HG03064 (cell line): ENCODE measurements around the gene GRXCR2.
"Not testable (repeated sequence)": the region's sequence is repeated elsewhere in the genome, so short reads cannot be mapped to it uniquely, and the experiment has no call there.

Source experiments
- ATAC-seq: cut with Tn5 transposase; IDR thresholded peaks from one replicate; pipeline ENCODE4 v1.9.1; 2021; ENCODE audit warnings: low read depth; ENCODE audit not compliant: unreplicated experiment

Gene GRXCR2

DNA sequence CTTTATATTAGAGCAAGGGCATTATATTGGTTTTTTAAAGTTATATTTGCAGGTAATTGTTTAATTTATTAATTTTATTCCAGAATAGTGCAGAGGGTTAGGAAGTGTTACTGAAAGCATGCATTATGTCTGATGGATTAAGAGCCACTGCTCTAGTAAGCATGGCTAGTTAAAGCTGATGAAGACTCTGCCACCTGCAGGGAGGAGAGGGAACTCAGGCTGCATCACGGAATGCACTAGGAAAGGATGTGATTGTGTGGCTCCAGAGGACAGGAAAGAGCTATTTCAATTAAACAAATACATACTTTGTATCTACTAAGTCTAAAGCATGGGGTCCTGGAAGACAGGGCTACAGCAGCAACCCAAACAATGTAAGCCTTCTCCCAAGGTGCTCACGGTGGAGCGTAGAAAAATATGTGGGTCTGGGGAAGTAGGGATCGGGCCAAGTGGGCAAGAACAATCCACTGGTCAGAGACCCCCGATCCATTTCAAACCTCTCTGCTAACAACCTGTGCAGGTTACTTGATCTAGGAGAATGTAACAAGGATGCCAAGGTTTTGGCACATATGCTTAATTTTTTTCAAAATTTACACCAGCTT is 15.3 kb upstream of the GRXCR2 start:
- ATAC-seq: no peak

GRCh38 chr5:145887217-145887616 is 14.4 kb upstream of the GRXCR2 start:
- ATAC-seq: no peak

GRCh38 chr5:145874765-145875164 is 2.0 kb upstream of the GRXCR2 start:
- no peak for ATAC-seq

DNA sequence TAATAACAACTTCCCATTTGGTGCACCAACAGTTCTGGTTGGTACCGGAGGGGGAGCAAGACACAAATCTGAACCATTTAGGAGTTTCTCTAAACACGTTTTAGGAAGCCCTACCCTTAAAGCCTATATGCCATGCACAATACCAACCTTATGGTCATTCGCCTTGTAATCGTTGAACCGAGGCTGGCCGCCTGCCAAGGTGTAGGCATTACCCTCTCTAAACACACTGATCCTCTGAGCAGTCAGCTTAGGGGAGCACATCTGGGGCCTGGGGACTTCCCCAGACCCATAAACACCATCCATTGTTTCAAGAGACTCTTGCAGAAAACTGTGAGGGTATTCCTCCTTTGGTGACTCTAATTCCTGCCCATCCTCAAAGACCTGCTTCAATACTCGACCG is 328 bp downstream of the GRXCR2 start:
- no peak for ATAC-seq

- ATAC-seq: no peak
Observed at GRCh38 chr5:145869753-145870152, 3.1 kb downstream of the GRXCR2 start.

DNA sequence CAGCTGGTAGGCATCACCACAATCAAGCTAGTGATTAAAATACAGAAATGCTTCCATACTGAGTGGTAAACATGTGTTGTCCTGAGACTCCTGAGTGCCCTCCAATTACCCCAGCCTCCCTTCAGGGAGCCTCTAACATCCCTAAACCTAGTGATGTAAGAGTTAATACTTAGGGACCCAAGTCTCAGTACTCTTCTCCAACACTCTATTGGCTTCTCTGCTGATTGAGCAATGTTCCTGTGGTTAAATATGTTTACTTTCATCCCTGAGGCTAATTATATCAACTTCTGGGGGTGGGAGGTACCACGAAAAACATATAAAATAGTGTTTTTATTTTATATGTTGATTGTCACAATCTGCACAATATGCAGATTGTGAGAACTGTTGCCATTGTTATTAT is 5.0 kb downstream of the GRXCR2 start:
- ATAC-seq: no peak

GRCh38 chr5:145864432-145864831 is 8.4 kb downstream of the GRXCR2 start:
- not testable (repeated sequence) for ATAC-seq

- ATAC-seq: no peak
Observed at GRCh38 chr5:145863003-145863402, 9.8 kb downstream of the GRXCR2 start.

- no peak for ATAC-seq
Observed at GRCh38 chr5:145859897-145860296, 12.9 kb downstream of the GRXCR2 start.

DNA sequence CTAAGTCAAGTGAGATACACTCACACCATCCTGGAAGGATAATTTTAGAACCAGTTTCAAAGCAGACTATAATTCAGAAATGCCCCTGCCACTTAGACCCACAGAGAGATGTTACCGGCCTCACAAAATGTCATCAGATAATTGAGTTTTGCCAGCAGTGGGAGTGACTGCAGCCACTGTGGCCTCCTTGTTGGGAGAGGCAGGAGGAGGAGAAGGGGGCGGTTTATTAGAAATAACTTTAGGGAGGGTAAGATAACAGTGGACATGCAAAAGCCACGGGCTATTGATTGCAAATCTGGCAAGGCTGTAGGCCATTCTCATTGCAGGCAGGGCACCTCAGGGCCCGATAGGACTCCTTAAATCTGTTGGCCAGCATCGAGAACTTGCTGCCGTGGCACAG is 13.4 kb downstream of the GRXCR2 start:
- no peak for ATAC-seq

GRCh38 chr5:145858959-145859358 is 13.9 kb downstream of the GRXCR2 start:
- ATAC-seq: no peak

DNA sequence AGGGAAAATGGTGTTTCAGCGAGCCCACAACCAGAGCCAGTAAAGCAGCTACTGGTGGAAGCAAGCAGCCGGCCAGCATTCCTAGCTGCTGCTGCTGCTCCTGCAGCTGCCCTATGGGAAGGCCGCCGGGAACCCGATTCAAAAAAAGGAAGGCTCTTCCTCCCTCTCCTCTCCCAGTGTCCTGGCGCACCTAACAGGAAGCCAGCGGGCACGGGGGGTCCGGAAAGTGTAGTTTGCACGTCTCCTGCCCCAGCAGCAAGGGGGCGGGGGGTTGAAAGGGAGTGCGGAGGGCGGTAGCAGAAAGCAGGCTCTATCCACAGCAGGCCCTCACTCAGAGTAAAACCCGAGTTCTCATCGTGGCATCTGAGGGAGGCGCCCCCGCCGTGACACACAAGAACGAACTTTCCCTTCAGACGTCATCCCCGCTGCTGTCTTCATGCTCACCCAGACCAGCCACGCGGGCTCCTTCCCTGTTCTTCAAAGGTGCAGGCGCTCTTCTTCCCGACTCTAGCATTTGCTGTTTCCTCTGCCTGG is 16.5 kb downstream of the GRXCR2 start:
- no peak for ATAC-seq

DNA sequence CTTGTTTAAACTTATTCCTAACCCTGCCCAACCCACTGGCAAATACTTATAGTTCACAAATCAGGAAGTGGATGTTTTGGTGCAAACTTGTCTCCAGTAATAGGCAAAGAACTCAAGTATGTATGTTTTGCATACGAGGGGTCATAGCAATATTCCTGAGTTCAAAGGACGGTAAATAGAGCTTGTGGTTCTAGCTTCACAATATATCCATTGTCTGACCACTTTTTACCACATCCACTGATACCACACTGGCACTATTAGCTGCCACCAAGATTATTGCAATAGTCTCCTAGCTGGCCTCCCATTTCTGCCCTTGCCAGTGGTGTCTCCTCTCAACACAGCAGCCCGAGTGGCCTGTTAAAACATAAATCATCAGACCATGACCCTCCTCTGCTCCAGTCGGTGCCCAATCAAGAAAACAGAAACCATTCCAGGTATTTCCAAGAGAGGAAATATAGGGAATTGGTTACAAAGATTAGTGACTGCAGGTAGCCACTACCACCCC is 17.0 kb downstream of the GRXCR2 start:
- ATAC-seq: no peak

DNA sequence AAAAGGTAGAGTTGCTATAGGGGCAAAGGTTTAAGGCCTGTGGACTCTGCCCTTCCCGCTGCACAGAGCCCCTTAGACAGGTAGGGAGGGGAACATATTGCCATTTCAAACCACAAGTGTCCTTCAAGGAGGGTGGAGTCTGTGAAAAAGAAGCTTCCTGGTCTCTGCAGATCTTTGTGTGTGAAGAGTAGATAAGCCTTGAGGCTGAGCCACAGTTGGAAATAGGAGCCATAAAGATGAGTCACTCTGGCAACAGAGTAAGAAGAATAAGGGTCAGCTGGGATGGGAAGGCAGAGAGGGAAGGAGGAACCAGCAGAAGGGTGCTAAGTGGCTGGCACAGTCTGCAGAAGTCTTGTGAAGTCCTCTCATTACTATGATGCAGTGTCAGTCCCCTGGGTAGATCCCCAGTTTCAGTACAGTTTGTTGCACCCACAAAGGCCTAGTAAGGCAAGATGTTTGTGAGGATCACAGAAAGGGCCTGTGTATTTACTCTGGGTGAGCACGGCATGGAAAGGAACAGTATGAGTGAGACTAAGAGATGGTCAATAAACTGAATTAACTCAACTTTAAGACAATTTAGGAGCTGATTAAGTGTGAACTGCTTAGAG is 18.1 kb downstream of the GRXCR2 start:
- no peak for ATAC-seq

GRCh38 chr5:145853781-145854376 is 18.9 kb downstream of the GRXCR2 start:
- ATAC-seq: no peak

GRCh38 chr5:145852990-145853389 is 19.8 kb downstream of the GRXCR2 start:
- no peak for ATAC-seq

DNA sequence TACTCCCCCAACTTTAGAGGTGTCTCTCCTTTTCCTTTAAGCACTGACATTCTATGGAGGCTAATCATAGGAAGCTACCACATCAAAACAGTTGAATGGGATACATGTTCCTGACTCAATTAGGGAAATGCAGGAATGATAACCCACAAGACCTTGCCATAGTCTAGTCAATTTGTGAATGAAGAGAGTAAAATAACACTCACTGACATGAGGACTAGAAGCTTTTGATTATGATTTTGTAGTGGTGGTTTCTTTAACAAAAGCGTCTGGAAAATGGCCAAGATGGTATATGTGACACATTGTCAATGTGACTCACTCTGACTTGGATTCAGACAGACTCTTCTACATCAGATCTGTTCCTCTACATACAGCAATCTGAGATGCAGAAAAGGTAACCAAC is 24.0 kb downstream of the GRXCR2 start:
- ATAC-seq: no peak

- no peak for ATAC-seq
Observed at GRCh38 chr5:145847499-145848497, 25.0 kb downstream of the GRXCR2 start.

GRCh38 chr5:145846081-145846480 is 26.7 kb downstream of the GRXCR2 start:
- no peak for ATAC-seq

DNA sequence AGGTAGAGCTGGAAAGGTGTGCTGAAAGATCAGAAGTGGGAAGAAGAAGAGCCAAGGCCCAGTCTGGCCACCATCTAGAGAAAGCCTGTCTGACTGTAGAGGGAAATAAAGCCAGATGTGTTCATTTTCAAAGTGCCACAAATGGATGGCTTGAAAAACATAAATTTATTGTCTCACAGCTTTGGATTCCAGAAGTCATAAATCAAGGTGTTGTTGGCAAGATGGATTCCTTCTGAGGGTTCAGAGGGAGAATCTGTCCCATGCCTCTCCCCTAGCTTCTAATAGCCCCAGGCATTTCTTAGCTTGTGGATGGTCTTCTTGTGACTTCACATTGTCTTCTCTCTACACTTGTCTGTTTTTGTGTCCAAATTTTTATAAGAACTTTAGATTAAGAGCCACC is 31.5 kb downstream of the GRXCR2 start:
- no peak for ATAC-seq
